UCSD-AML1 (cell line): ENCODE data around the gene ECSCR.
A peak's percentile ranks its signal among the peaks of the same experiment; 100 is the strongest.
"Not testable (repeated sequence)": the region's sequence is repeated elsewhere in the genome, so short reads cannot be mapped to it uniquely, and the experiment has no call there.

ENCODE experiments used
- DNase-seq: peaks from one replicate; lab custom pipeline; 2025; ENCODE audit not compliant: unreplicated experiment; lab: John Stamatoyannopoulos, UW

Gene ECSCR, protein sequence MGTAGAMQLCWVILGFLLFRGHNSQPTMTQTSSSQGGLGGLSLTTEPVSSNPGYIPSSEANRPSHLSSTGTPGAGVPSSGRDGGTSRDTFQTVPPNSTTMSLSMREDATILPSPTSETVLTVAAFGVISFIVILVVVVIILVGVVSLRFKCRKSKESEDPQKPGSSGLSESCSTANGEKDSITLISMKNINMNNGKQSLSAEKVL

DNA sequence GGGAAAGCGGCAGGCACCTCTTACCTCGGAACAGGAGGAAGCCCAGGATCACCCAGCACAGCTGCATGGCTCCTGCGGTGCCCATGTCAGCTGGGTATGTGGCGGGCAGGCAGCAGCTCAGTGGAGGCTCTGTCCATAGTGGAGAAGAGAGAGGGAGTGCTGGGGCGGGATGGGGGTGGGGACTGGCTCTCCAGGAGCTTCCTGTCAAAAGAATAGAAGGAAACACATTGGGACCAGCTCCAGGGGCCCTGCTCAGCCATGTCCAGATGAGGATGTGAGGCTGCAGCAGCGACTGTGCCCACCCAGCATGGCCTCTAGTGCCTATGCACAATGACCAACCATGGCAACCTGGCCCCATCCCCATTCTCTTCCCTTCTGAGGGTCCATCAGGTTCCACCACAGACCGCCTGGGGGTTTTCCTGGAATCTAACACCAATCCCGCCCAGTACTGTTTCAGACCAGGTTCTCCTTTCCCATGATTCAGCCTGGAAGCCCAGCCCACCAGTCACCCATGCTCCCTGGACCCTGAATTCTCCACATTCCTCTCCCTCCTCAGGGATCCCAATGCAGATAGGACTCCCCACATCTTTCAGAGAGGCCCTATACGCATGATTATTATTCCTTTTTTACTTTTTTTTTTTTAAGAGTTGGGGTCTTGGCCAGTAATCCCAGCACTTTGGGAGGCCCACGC is at the start of gene ECSCR:
Gene ECSCR, minus strand, starts transcription at position 158 of the 691 bp plus-strand sequence. Its CDS starts 73 bp downstream, at position 85.
- DNase-seq: peak; percentile 43

DNA sequence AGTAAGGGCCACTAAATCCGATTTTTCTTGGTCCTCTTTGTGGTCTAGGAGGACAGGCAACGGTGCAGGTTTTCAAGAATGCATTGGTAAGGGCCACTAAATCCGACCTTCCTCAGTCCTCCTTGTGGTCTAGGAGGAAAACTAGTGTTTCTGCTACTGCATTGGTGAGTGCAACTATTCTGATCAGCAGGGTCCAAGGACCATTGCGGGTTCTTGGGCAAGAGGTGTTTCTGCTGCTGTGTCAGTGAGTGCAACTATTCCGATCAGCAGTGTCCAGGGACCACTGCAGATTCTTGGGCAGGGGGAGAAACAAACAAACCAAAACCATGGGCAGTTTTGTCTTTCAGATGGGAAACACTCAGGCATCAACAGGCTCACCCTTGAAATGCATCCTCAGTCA is 42.2 kb upstream of the ECSCR start:
- DNase-seq: not testable (repeated sequence)

DNA sequence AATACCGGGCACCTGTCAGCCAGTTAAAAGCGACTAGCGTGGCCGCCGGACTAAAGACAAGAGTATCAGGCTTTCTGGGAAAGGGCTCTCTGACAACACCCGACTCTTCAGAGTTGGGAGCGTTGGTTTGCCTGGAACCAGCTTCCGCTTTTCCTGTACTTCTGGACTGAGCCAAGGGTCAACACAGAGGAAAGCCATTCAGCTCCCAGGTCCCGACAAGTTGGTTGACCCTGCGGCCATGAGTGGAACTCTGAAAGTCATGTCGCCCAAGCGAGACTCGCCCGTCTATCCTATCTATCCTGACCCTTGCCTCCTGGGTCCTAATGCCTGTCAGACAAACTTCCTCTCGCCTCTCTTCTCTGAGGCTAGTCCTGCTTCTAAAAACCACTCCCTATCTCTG is 41.3 kb upstream of the ECSCR start:
- DNase-seq: not testable (repeated sequence)

DNA sequence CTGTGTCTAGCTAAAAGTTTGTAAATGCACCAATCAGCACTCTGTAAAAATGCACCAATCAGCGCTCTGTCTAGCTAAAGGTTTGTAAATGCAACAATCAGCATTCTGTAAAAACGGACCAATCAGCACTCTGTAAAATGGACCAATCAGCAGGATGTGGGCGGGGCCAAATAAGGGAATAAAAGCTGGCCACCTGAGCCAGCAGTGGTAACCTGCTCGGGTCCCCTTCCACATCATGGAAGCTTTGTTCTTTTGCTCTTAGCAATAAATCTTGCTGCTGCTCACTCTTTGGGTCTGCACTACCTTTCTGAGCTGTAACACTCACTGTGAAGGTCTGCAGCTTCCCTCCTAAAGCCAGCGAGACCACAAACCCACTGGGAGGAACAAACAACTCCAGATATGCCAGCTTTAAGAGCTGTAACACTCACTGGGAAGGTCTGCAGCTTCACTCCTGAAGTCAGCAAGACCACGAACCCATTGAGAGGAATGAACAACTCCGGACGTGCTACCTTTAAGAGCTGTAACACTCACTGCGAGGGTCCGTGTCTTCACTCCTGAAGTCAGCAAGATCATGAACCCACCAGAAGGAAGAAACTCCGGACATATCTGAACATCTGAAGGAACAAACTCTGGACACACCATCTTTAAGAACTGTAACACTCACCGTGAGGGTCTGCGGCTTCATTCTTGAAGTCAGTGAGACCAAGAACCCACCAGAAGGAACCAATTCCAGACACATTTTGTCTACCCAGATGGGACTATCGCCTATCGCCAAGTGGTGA is 40.7 kb upstream of the ECSCR start:
- DNase-seq: not testable (repeated sequence)

DNA sequence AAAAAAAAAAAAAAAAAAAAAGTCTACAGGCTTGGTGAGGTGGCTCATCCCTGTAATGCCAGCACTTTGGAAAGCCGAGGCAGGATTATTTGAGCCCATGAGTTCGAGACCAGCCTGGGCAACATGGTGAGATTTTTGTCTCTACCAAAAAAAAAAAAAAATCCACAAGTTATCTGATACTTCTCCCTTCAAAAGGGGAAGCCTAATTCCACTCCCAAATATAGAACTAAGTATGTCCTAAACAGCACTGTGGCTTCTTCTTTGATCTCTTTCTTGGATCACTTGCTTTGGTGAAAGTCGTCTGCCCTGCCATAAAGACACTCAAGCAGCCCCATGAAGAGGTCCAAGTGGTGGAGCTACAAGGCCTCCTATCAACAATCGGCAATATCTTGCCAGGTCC is 38.8 kb upstream of the ECSCR start:
- no peak for DNase-seq

DNA sequence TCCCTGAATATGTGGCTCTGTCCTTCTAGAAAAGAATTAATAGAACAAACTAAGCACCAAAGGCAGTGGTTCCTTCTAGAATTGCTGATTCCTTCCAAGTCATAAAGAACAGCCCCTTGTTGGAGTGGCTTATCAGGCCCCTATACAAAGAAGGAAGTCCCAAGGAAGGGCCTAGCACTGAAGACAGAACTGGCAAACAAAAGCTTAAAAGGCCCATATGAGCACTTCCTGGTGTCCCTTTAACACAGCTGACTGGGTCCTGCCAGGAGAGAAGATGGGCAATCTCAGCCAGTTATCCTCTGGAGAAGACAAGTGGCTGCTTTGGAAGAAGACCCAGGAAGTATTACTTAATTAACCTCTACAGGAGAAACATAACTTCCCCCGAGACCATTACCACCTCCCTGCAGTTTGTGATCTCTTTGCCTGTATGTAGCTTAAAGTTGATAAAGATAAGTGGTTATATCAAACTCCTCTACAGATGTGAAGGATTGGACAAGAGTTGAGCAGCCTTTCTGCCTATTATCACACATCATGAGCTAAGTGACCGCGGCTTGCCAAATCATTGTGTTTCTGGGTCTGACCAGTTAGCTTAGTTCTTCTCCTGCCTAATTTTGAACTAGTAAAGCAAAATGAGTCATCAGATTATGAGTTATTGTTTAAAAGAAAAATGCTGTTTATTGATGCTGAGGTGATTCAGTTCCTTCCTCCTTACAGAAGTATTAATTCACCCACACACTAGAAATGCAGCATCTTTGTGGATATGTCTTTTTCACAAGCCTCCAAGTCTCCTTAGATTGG is 33.3 kb upstream of the ECSCR start:
- DNase-seq: peak; percentile 29

DNA sequence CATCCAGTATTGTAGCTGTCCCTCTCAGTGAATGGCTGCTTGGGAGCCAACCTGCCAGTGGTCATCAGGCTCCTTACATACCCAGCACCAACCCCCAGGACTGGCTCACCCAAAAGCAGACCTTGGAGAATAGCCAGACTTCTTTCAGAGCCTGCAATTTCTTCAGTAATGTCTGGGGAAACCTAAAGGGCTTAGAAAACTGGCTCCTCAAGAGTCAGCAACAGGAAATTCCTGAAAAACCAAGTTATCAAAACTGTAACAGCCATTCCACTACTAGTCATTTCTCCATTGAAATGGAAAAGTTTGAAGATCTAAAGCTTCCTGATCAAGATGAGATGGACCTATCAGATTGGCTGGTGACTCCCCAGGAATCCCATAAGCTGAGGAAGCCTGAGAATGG is 32.3 kb upstream of the ECSCR start:
- DNase-seq: no peak

DNA sequence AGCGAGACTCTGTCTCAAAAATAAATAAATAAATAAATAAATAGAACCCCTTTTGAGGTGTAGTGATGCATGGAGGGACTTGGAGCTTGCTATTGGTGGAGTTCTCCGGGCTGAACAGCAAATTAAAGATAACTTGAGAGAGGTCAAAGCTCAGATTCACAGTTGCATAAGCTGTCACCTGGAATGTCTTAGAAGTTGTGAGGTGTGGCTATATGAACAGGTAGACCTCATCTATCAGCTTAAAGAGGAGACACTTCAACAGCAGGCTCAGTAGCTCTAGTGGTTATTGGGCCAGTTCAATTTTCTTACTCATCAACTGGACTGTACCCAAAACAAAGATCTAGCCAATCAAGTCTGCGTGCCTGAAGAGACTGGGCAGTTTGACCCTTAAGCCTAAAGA is 31.7 kb upstream of the ECSCR start:
- no peak for DNase-seq

DNA sequence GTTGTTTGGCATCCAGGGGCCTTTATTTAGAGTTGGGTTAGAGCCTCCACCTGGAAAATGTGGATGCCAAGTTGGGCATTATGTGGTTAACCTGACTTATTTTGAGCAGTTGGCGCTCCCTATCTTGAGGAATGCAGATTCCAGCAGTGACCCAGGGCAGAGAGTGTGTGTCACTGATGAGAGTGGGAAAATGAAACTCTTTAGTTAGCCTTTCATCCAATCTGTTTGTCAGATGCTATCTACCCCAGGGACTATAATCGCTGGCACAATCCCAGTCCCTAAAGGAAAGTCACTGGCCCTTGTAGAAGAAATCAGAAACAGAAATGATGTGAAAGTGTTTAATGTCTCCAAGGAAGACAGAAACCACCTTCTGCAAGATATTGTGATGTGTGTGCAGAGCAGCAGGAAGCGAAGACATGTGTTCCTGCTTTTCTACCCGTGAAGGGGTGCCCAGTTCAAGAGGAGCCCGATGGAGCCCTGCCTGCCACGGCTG is 30.2 kb upstream of the ECSCR start:
- DNase-seq: no peak

DNA sequence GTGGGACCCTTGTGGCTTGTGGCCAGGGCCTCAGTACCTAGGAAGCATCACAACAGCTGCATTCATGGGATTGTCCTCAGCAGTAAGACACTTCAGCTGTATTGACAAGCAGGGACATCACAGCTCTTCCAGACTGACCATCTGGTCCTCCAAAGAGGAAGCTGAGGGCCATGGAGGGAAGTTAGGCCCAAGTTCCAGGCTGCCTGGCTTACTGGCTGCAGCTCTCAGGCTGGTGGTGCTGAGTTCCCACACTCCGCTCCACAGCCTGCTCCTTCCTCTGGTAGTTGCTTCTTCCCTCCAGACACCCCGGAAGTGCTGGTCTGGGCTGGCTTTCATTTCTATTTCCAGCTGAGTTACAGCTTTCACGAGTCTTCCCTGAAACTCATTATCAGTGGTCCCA is 25.7 kb upstream of the ECSCR start:
- DNase-seq: peak; percentile 52

DNA sequence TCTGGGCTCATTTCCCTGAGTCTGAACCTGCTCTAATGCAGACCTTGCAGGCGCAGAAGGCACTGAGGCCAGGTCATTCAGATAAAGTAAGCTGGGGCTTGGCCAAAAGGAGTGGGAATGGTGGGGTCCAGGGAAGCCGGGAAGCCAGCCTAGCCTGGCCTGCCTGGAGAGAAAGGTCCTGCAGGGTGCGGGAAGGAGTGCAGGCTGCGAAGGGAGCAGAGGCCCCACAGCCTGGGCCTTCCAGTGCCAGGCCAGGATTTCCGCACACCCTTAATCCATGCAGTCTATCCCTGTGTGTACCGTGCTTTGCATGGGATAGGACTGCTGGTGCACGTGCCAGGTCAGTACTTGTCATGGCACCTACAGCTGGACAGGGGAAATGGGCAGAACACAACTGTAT is 23.7 kb upstream of the ECSCR start:
- no peak for DNase-seq

DNA sequence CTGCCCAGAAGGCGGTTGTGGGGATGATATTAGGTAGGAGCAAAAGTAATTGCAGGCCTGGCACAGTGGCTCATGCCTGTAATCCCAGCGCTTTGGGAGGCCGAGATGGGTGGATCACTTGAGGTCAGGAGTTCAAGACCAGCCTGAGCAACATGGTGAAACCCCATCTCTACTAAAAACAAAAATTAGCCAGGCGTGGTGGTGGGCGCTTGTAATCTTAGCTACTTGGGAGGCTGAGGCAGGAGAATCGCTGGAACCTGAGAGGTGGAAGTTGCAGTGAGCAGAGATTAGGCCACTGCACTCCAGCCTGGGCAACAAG is 20.3 kb upstream of the ECSCR start:
- DNase-seq: not testable (repeated sequence)

DNA sequence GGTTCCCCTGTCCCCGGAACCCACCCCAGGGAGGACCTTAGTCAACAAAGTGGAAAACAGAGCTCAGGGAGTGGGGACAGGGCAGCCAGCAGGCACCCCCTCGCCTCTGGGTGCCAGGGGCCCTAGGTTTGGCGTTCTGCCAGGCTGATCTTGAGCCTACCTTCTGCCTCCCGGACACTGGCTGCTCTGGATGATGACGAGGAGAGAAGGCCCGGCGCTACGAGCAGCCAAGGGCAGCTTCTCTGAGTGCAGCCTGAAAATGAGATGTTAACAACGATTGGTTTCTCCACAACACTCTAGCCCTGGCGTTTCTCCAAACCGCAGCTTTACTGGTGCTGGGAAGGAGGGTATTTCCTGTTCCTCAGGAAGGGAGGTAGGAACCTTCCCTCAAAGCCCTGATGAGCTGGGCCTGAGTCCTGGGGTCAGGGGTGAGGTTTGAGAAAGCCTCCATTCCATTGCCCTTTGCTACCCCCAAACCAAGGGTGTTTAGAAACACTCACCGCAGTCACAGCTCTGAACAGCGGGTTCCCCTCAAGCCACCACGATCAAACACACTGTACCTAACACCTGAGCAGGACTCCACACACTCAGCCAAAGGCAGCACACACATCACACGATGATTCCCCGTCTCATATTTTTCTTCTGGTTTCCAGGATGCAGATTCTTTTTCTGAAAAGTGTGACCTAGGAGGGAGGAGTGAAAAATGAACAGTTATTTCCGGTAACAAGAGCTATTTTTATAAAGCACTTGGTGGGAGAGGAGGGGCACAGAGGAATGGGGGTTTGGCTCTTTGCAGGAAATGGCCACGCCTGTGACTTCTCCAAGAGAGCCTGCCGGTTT is 19.7 kb upstream of the ECSCR start, which contains the start of gene STING1:
Gene STING1, minus strand, starts transcription at position 709 of the 840 bp plus-strand sequence. CDS start 1,054 bp downstream, outside the sequence.
- DNase-seq: peak; percentile 89

DNA sequence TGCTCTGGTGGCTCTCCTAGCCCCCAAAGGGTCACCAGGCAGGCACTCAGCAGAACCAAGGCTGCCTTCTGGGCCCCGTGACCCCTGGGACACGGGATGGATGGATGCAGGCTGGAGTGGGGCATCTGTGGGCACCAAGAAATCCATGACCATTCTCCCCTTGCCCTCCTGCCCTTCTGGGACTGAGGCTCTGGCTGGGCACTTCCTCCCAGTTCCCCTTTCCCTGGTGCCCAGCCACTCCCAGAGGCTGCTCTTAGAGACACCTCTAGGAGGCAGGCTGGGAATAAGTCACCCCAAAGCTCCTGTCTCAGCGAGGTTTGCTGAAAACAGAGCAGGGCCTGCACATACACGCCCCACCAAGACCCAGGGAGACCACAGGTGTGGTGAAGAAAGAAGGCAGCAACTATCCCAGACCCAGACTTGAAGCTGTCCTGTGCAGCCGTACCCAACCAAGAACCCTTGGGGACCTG is 19.1 kb upstream of the ECSCR start:
- peak; percentile 79 for DNase-seq

DNA sequence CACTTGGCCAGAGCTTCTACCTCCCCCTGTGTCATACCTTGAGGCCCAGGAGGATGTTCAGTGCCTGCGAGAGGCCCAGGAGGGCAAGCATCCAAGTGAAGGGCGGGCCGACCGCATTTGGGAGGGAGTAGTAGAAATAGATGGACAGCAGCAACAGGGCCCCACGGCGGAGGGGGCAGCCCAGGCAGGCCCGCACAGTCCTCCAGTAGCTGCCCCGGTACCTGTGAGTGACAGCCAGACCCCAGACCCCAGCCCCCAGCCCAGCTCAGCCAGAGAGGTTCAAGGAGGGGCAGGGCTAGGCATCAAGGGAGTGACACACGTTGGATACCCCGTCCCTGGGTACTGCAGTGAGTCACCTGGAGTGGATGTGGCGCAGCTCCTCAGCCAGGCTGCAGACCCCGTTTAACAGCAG is 18.6 kb upstream of the ECSCR start:
- no peak for DNase-seq

DNA sequence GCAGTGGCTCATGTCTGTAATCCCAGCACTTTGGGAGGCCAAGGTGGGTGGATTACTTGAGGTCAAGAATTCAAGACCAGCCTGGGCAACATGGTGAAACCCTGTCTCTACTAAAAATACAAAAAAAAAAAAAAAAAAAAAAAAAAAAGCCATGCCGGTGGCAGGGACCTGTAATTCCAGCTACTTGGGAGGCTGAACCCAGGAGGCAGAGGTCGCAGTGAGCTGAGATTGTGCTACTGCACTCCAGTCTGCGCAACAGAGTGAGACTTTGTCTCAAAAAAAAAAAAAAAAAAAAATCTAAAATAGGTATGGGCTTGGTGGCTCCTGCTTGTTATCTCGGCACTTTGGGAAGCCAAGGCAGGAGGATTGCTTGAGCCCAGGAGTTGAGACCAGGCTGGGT is 17.2 kb upstream of the ECSCR start:
- DNase-seq: not testable (repeated sequence)

DNA sequence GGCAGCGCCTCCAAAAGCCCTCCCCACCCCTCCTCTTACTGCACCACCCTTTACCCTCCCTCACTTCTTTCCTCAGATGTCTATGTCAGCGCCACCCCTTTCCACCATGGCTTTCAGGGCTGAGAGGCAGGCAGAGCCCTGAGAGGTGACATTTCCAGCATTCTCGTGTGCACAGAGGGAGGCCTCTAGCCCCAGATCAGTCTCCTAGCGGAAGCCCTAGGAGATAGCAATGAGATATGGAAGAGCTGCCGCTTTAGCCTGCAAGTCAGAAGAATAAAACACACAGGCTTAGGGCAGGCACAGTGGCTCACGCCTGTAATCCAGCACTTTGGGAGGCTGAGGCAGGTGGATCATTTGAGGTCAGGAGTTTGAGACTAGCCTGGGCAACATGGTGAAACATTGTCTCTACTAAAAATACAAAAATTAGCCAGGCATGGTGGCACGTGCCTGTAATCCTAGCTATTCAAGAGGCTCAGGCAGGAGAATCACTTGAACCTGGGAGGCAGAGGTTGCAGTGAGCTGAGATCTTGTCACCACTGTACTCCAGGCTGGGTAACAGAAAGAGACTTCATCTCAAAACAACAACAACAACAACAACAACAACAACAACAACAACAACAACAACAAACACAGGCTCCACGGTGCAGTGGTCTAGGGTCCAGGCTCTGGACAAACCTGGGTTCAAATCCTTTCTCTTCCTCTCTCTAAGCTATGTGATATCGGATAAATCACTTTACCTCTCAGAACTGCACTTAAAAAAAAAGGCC is 16.3 kb upstream of the ECSCR start:
- DNase-seq: not testable (repeated sequence)

DNA sequence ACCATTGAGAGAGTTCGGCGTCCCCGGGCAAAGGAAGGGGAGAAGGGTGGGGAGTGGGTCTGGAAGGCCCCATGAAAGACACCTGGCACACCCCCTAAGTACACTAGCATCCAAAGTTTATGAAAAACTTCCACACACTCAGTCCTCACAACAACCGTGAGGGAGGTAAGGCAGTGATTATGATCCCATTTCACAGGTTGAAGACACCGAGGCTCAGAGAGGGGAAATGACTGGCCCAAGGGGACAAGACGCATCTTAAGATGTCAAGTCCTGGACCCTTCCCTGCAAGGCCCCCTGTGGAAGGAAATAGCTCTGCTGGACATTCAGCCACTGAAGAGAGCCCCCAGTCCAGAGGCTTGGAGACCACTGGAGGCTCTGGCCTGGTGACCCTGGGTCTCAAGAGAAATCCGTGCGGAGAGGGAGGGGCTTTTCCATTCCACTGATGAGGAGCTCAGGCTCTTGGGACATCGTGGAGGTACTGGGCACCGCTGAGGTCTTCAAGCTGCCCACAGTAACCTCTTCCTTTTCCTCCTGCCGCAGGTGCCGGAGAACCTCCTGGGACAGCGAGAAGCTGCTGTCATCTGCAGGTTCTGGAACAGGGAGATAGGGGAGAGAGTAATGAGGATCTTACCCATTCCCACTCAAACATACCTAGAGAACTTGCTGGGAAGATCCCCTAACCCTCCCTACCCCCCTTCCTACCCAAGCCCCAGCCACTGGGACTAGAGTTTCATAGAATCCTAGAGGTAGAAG is 13.5 kb upstream of the ECSCR start:
- DNase-seq: no peak
